SU-DHL-6 (cell line): Measurements from ENCODE around the gene PMM2.

Experiments used
- H2AFZ ChIP-seq: fragments of 200-600 bp; sonication (generic); 2 replicates; pipeline ENCODE4 v1.6.1; 2014; ENCODE audit warnings: low read depth, mild to moderate bottlenecking, moderate library complexity, mixed read lengths, antibody characterized with exemption, low read length; ENCODE audit not compliant: severe bottlenecking
- H3F3A ChIP-seq: fragments of 200-600 bp; shearing (Covaris generic); 2 replicates; pipeline ENCODE4 v1.6.0; 2016; ENCODE audit warnings: antibody characterized with exemption, mild to moderate bottlenecking; ENCODE audit not compliant: insufficient read depth
- H3K27ac ChIP-seq: fragments of 200-600 bp; sonication (generic); 2 replicates; pipeline ENCODE4 v1.5.1; 2016; ENCODE audit warnings: low read depth, mild to moderate bottlenecking, low read length, moderate library complexity, mixed read lengths
- H3K27me3 ChIP-seq: fragments of 200-600 bp; sonication (generic), shearing (Covaris generic); 2 replicates; pipeline ENCODE4 v1.6.0; 2014; ENCODE audit warnings: mild to moderate bottlenecking, low read length
- H3K36me3 ChIP-seq: fragments of 200-600 bp; sonication (generic); 2 replicates; pipeline ENCODE4 v1.6.1; 2014; ENCODE audit warnings: mild to moderate bottlenecking, low read length, mixed read lengths
- H3K4me2 ChIP-seq: fragments of 300-600, 200-600 bp; shearing (Covaris generic), sonication (generic); 2 replicates; pipeline ENCODE4 v1.6.0; 2014; ENCODE audit warnings: low read length, low read depth, mild to moderate bottlenecking; ENCODE audit not compliant: poor library complexity, severe bottlenecking
- H3K4me3 ChIP-seq: fragments of 200-600 bp; sonication (generic); 2 replicates; pipeline ENCODE4 v1.5.1; 2014; ENCODE audit warnings: antibody characterized with exemption, low read length, mild to moderate bottlenecking, mixed read lengths; ENCODE audit not compliant: insufficient read depth, poor library complexity, severe bottlenecking
- H3K79me2 ChIP-seq: fragments of 200-600 bp; sonication (generic); 2 replicates; pipeline ENCODE4 v1.6.1; 2014; ENCODE audit warnings: mild to moderate bottlenecking, low read length, moderate library complexity; ENCODE audit not compliant: insufficient read depth
- H3K9ac ChIP-seq: fragments of 200-600 bp; sonication (generic); 2 replicates; pipeline ENCODE4 v1.7.0; 2014; ENCODE audit warnings: mild to moderate bottlenecking, low read length
- H3K9me2 ChIP-seq: fragments of 200-600 bp; sonication (generic); replicated peaks from 2 replicates; pipeline ENCODE4 v1.6.1; 2014; ENCODE audit warnings: low read length; ENCODE audit not compliant: insufficient read depth
- H3K9me3 ChIP-seq: fragments of 200-600 bp; sonication (generic); 2 replicates; pipeline ENCODE4 v1.6.1; 2014; ENCODE audit warnings: low read length, mixed read lengths; ENCODE audit not compliant: insufficient read depth
- H4K20me1 ChIP-seq: fragments of 200-600 bp; sonication (generic); 2 replicates; pipeline ENCODE4 v1.6.1; 2014; ENCODE audit warnings: low read depth, mild to moderate bottlenecking, antibody characterized with exemption, low read length, moderate library complexity, mixed read lengths
- CTCF ChIP-seq: fragments of 200-600 bp; sonication (generic); IDR thresholded peaks from one replicate; pipeline ENCODE4 v1.5.1; 2017; ENCODE audit warnings: antibody characterized with exemption, mild to moderate bottlenecking, low read length, moderate library complexity; ENCODE audit not compliant: insufficient read depth, poor library complexity, severe bottlenecking
- EZH2phosphoT487 ChIP-seq: fragments of 200-600 bp; sonication (generic), shearing (Covaris generic); conservative IDR thresholded peaks from 2 replicates; pipeline ENCODE4 v1.6.1; 2018; ENCODE audit warnings: mild to moderate bottlenecking, antibody characterized with exemption, low read length, moderate library complexity, mixed read lengths

PMM2 gene

GRCh38 chr16:8758022-8758421 lies 39.6 kb upstream of the PMM2 start:
- no peak overlapping the region for H3K9ac ChIP-seq
- no peaks in the 10 kb centered on the region for H3K36me3 ChIP-seq
- no peaks in the 10 kb centered on the region for H3K79me2 ChIP-seq
- H2AFZ ChIP-seq: no peak overlapping the region
- no peaks in the 10 kb centered on the region for H3F3A ChIP-seq
- no peaks in the 10 kb centered on the region for H3K9me2 ChIP-seq
- H3K4me3 ChIP-seq: no peak overlapping the region
- H3K4me2 ChIP-seq: no peak overlapping the region
- H4K20me1 ChIP-seq: no peaks in the 10 kb centered on the region
- H3K27ac ChIP-seq: no peak overlapping the region
- no peaks in the 10 kb centered on the region for H3K27me3 ChIP-seq
- H3K9me3 ChIP-seq: no peaks in the 10 kb centered on the region
- TF ChIP-seq CTCF (no peak), EZH2phosphoT487 (no peak)

GRCh38 chr16:8760021-8760420 lies 37.6 kb upstream of the PMM2 start:
- Histone ChIP-seq H3F3A (no peaks in the 10 kb centered on the region), H3K9ac (no peak overlapping the region), H3K27me3 (no peaks in the 10 kb centered on the region), H3K9me2 (no peaks in the 10 kb centered on the region), H3K4me2 (no peak overlapping the region), H4K20me1 (no peaks in the 10 kb centered on the region), H3K9me3 (no peaks in the 10 kb centered on the region), H2AFZ (no peak overlapping the region), H3K4me3 (no peak overlapping the region), H3K36me3 (no peaks in the 10 kb centered on the region), H3K27ac (no peak overlapping the region), H3K79me2 (no peaks in the 10 kb centered on the region)
- no peak for TF ChIP-seq CTCF
- no peak for TF ChIP-seq EZH2phosphoT487

- no peaks in the 10 kb centered on the region for H3K79me2 ChIP-seq
- H2AFZ ChIP-seq: no peak overlapping the region
- H3K9me2 ChIP-seq: no peaks in the 10 kb centered on the region
- H4K20me1 ChIP-seq: no peaks in the 10 kb centered on the region
- H3F3A ChIP-seq: no peaks in the 10 kb centered on the region
- H3K36me3 ChIP-seq: no peaks in the 10 kb centered on the region
- no peak overlapping the region for H3K4me3 ChIP-seq
- H3K27me3 ChIP-seq: no peaks in the 10 kb centered on the region
- H3K9ac ChIP-seq: no peak overlapping the region
- TF ChIP-seq EZH2phosphoT487 (no peak), CTCF (no peak)
- no peaks in the 10 kb centered on the region for H3K9me3 ChIP-seq
- no peak overlapping the region for H3K4me2 ChIP-seq
- no peak overlapping the region for H3K27ac ChIP-seq
Measured at GRCh38 chr16:8761078-8761477, 36.6 kb upstream of the PMM2 start.

- H3K79me2 ChIP-seq: no peaks in the 10 kb centered on the region
- TF ChIP-seq CTCF (no peak), EZH2phosphoT487 (no peak)
- no peaks in the 10 kb centered on the region for H3K9me3 ChIP-seq
- H3K9me2 ChIP-seq: no peaks in the 10 kb centered on the region
- no peak overlapping the region for H3K4me3 ChIP-seq
- H3K27ac ChIP-seq: no peak overlapping the region
- H3K36me3 ChIP-seq: no peaks in the 10 kb centered on the region
- H3F3A ChIP-seq: no peaks in the 10 kb centered on the region
- no peak overlapping the region for H3K4me2 ChIP-seq
- no peaks in the 10 kb centered on the region for H3K27me3 ChIP-seq
- no peaks in the 10 kb centered on the region for H4K20me1 ChIP-seq
- H2AFZ ChIP-seq: no peak overlapping the region
- H3K9ac ChIP-seq: no peak overlapping the region
Measured at GRCh38 chr16:8762254-8762653, 35.4 kb upstream of the PMM2 start.
